PC-9 (cell line): ENCODE data around the gene IRF1.

Experiments
- EZH2 ChIP-seq: fragments of 200-600 bp; sonication (generic); IDR thresholded peaks from 2 replicates; pipeline ENCODE4 v1.8.0; 2017; ENCODE audit warnings: antibody characterized with exemption, low read depth
- TF ChIP-seq, protein P1 (sequence below): fragments of 200-600 bp; sonication (generic); conservative IDR thresholded peaks from 2 replicates; pipeline ENCODE4 v1.6.1; 2017; ENCODE audit warnings: mixed run types, antibody characterized with exemption, mild to moderate bottlenecking, moderate library complexity

DNA sequence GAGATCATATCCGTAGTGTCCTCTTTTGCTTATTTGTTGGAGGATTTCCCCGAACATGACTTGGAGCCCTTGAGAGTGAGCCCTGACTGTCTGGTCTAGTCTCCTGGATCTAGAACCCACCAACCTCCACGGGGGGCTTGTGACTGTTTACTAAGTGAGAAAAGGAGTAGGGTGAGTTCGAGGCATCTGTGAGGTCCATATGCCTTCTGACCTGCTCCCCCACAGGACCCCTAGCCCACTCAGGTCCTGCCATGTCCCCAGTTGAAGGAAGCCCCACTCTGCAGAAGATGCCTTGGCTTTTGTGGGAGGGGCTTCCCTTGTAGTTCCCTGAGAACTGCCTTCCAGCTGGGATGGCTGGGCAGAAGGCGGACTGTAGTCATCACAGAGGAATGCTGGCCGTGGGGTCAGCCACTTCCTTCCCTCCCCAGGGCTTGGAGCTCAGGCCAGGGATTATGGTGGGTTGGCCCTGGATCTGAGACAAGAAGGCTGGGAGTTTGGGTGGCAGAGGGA is 7.0 kb upstream of the IRF1 start:
- TF ChIP-seq, protein P1, sequence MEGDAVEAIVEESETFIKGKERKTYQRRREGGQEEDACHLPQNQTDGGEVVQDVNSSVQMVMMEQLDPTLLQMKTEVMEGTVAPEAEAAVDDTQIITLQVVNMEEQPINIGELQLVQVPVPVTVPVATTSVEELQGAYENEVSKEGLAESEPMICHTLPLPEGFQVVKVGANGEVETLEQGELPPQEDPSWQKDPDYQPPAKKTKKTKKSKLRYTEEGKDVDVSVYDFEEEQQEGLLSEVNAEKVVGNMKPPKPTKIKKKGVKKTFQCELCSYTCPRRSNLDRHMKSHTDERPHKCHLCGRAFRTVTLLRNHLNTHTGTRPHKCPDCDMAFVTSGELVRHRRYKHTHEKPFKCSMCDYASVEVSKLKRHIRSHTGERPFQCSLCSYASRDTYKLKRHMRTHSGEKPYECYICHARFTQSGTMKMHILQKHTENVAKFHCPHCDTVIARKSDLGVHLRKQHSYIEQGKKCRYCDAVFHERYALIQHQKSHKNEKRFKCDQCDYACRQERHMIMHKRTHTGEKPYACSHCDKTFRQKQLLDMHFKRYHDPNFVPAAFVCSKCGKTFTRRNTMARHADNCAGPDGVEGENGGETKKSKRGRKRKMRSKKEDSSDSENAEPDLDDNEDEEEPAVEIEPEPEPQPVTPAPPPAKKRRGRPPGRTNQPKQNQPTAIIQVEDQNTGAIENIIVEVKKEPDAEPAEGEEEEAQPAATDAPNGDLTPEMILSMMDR, result no peak
- TF ChIP-seq EZH2, result no peak
